Measurements from ENCODE around the gene NCSTN. TPM values are rescaled to one million over a fixed set of nuclear protein-coding genes. Genes with fewer than 3 reads are reported as not detected.

Gene NCSTN
- total RNA-seq, 1 donor from 2014 or later = 108 TPM

DNA sequence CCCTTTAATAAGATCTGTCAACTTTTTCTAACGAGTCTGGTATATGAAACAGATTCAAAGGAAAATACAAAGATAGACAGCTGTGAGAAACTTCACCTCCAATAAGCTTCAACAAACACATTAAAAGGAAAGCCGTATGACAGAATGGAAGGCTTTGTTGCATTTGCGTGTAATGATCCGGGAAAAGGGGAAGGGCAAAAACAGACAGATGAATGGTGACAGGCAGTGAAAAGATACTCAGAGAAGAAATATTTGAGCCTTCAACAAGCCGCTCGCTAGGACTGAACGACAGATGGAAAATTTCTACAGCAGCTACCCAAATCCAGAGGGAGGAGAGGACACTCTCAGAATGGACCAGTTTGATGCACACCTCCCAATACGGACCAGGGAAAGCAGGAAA, 15.0 kb upstream of the NCSTN start:
- intact Hi-C loops (cut with DNase I) = no loop called here
- DNase-seq (no peak), ATAC-seq (no peak)
- Histone ChIP-seq H3K27ac (no peak overlapping the region), H3K27me3 (ENCODE audit: low read depth) (no peaks in the 10 kb centered on the region), H3K4me1 (no peaks in the 10 kb centered on the region), H3K9me3 (no peaks in the 10 kb centered on the region), H3K36me3 (peaks cover 100% of the 10 kb centered on the region), H3K4me3 (no peak overlapping the region)
- TF ChIP-seq, protein P1, sequence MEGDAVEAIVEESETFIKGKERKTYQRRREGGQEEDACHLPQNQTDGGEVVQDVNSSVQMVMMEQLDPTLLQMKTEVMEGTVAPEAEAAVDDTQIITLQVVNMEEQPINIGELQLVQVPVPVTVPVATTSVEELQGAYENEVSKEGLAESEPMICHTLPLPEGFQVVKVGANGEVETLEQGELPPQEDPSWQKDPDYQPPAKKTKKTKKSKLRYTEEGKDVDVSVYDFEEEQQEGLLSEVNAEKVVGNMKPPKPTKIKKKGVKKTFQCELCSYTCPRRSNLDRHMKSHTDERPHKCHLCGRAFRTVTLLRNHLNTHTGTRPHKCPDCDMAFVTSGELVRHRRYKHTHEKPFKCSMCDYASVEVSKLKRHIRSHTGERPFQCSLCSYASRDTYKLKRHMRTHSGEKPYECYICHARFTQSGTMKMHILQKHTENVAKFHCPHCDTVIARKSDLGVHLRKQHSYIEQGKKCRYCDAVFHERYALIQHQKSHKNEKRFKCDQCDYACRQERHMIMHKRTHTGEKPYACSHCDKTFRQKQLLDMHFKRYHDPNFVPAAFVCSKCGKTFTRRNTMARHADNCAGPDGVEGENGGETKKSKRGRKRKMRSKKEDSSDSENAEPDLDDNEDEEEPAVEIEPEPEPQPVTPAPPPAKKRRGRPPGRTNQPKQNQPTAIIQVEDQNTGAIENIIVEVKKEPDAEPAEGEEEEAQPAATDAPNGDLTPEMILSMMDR (IDR thresholded peaks at IDR 0.05) = no peak

DNA sequence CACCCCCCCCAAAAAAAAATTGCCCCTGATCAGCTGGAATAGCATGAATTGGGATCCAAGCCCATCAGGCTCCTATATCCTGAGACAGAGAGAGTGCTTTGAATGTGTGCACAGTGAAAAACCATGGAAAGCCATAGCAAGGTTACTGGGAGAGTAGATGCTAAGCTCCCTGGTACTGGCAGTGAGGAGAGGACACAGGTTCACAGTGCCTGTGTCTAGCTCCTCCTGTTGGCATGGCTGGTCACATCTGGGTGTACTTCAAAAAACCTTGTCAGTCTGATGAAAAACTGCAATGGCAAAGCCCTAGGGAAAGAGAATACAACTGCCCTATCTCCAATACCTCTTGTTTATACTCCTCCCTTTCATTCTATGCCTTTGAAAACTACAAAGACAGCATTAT, 13.1 kb upstream of the NCSTN start:
- Histone ChIP-seq H3K36me3 (peaks cover 100% of the 10 kb centered on the region), H3K4me3 (no peak overlapping the region), H3K9me3 (no peaks in the 10 kb centered on the region), H3K27ac (no peak overlapping the region), H3K4me1 (no peaks in the 10 kb centered on the region), H3K27me3 (ENCODE audit: low read depth) (no peaks in the 10 kb centered on the region)
- DNase-seq (no peak), ATAC-seq (no peak)
- TF ChIP-seq, protein P1 (IDR thresholded peaks at IDR 0.05) = no peak
- intact Hi-C loops (cut with DNase I) = no loop called here

- intact Hi-C loops (cut with DNase I) = no loop called here
- TF ChIP-seq, protein P1 (IDR thresholded peaks at IDR 0.05) = no peak
- H3K27me3 ChIP-seq (ENCODE audit: low read depth) = no peaks in the 10 kb centered on the region
- H3K9me3 ChIP-seq = no peaks in the 10 kb centered on the region
- H3K4me1 ChIP-seq = no peaks in the 10 kb centered on the region
- ATAC-seq (no peak), DNase-seq (no peak)
- H3K4me3 ChIP-seq = no peak overlapping the region
- peaks cover 100% of the 10 kb centered on the region for H3K36me3 ChIP-seq
- no peak overlapping the region for H3K27ac ChIP-seq
These were observed 10.7 kb upstream of the NCSTN start for GRCh38 chr1:160332516-160332915.

- Histone ChIP-seq H3K4me1 (peaks cover 34% of the 10 kb centered on the region), H3K4me3 (no peak overlapping the region), H3K27me3 (ENCODE audit: low read depth) (no peaks in the 10 kb centered on the region), H3K9me3 (no peaks in the 10 kb centered on the region), H3K27ac (no peak overlapping the region), H3K36me3 (peaks cover 65% of the 10 kb centered on the region)
- ATAC-seq (peak in 1 of 2 donors; percentile 26), DNase-seq (no peak)
- TF ChIP-seq, protein P1 (IDR thresholded peaks at IDR 0.05) = no peak
- intact Hi-C loops (cut with DNase I) = no loop called here
These were observed 4.6 kb upstream of the NCSTN start for GRCh38 chr1:160338580-160338979.

DNA sequence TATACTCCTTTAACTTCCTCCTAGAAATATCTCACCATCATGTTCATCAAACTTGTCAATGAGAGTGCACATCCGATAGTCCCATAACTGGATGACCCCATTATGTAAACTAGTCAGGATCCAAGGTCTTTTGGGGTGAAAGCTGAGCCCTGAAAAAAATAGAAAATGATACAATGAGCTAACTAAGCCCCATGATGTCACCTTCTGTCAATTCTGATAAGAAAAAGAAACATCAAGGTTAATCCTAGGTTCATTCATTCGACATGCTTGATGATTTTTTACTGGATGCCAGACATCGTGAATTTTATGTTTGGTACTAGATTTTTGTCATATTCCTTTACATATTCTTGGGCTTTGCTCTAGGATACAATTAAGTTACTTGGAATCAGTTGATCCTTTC, 3.0 kb upstream of the NCSTN start:
- no peak for ATAC-seq
- H3K27ac ChIP-seq = no peak overlapping the region
- peaks cover 52% of the 10 kb centered on the region for H3K36me3 ChIP-seq
- no peak overlapping the region for H3K4me3 ChIP-seq
- H3K27me3 ChIP-seq (ENCODE audit: low read depth) = no peaks in the 10 kb centered on the region
- no peak for DNase-seq
- H3K4me1 ChIP-seq = peaks cover 43% of the 10 kb centered on the region
- TF ChIP-seq, protein P1 (IDR thresholded peaks at IDR 0.05) = no peak
- no peaks in the 10 kb centered on the region for H3K9me3 ChIP-seq
- intact Hi-C loops (cut with DNase I) = no loop called here

- ATAC-seq (no peak), DNase-seq (no peak)
- no peak overlapping the region for H3K4me3 ChIP-seq
- H3K9me3 ChIP-seq = no peaks in the 10 kb centered on the region
- no peaks in the 10 kb centered on the region for H3K27me3 ChIP-seq (ENCODE audit: low read depth)
- intact Hi-C loops (cut with DNase I) = no loop called here
- no peak overlapping the region for H3K27ac ChIP-seq
- TF ChIP-seq, protein P1 (IDR thresholded peaks at IDR 0.05) = no peak
- peaks cover 47% of the 10 kb centered on the region for H3K4me1 ChIP-seq
- peaks cover 52% of the 10 kb centered on the region for H3K36me3 ChIP-seq
These were observed 2.3 kb upstream of the NCSTN start for GRCh38 chr1:160340866-160341265.
